HG03521 (cell line): ENCODE measurements around the gene USP25.

ENCODE experiments used
- ATAC-seq: cut with Tn5 transposase; IDR thresholded peaks from one replicate; pipeline ENCODE4 v1.9.1; 2021; ENCODE audit warnings: mild to moderate bottlenecking, moderate library complexity; ENCODE audit not compliant: unreplicated experiment

The USP25 gene

GRCh38 chr21:15929536-15929935 lies 199.8 kb downstream of the USP25 start:
- ATAC-seq = no peak
